ENCODE data around the gene DAP.
A peak's percentile ranks its signal among the peaks of the same experiment; 100 is the strongest.
"Not testable (repeated sequence)": the region's sequence is repeated elsewhere in the genome, so short reads cannot be mapped to it uniquely, and the experiment has no call there.

The DAP gene

GRCh38 chr5:10761185-10761932, at the start of gene DAP:
DAP (minus strand) TSS chr5:10761234; CDS start chr5:10761068, 166 bp downstream.
- peak; percentile 94 for DNase-seq

GRCh38 chr5:10808347-10809226, 47.6 kb upstream of the DAP start:
- DNase-seq, result no peak

- DNase-seq, result no peak
Measured at GRCh38 chr5:10801931-10802666, 41.1 kb upstream of the DAP start.

GRCh38 chr5:10800852-10801251, 39.8 kb upstream of the DAP start:
- DNase-seq, result no peak

GRCh38 chr5:10797261-10797660, 36.2 kb upstream of the DAP start:
- DNase-seq, result no peak

- DNase-seq, result no peak
Measured at GRCh38 chr5:10793785-10794184, 32.8 kb upstream of the DAP start.

GRCh38 chr5:10792336-10792735, 31.3 kb upstream of the DAP start:
- no peak for DNase-seq

- DNase-seq, result no peak
Measured at GRCh38 chr5:10789726-10790125, 28.7 kb upstream of the DAP start.

GRCh38 chr5:10789021-10789420, 28.0 kb upstream of the DAP start:
- no peak for DNase-seq

- no peak for DNase-seq
Measured at GRCh38 chr5:10788358-10788757, 27.3 kb upstream of the DAP start.

- DNase-seq, result no peak
Measured at GRCh38 chr5:10786835-10787234, 25.8 kb upstream of the DAP start.

GRCh38 chr5:10780208-10780607, 19.2 kb upstream of the DAP start:
- DNase-seq, result not testable (repeated sequence)

- DNase-seq, result no peak
Measured at GRCh38 chr5:10779592-10779991, 18.6 kb upstream of the DAP start.

- DNase-seq, result no peak
Measured at GRCh38 chr5:10778179-10778910, 17.3 kb upstream of the DAP start.

GRCh38 chr5:10775646-10776045, 14.6 kb upstream of the DAP start:
- DNase-seq, result no peak

GRCh38 chr5:10772901-10773585, 12.0 kb upstream of the DAP start:
- DNase-seq, result no peak

GRCh38 chr5:10768328-10768899, 7.4 kb upstream of the DAP start:
- DNase-seq, result no peak

- DNase-seq, result no peak
Measured at GRCh38 chr5:10762776-10763500, 1.9 kb upstream of the DAP start.

GRCh38 chr5:10761933-10762775, 1.1 kb upstream of the DAP start:
- no peak for DNase-seq

GRCh38 chr5:10760921-10761184, 181 bp downstream of the DAP start:
- no peak for DNase-seq
